HG03342 (cell line): ENCODE results near the gene YLPM1.

Experiments
- ATAC-seq: cut with Tn5 transposase; IDR thresholded peaks from one replicate; pipeline ENCODE4 v1.9.1; 2021; ENCODE audit warnings: mild to moderate bottlenecking, moderate library complexity; ENCODE audit not compliant: unreplicated experiment

YLPM1 gene

DNA sequence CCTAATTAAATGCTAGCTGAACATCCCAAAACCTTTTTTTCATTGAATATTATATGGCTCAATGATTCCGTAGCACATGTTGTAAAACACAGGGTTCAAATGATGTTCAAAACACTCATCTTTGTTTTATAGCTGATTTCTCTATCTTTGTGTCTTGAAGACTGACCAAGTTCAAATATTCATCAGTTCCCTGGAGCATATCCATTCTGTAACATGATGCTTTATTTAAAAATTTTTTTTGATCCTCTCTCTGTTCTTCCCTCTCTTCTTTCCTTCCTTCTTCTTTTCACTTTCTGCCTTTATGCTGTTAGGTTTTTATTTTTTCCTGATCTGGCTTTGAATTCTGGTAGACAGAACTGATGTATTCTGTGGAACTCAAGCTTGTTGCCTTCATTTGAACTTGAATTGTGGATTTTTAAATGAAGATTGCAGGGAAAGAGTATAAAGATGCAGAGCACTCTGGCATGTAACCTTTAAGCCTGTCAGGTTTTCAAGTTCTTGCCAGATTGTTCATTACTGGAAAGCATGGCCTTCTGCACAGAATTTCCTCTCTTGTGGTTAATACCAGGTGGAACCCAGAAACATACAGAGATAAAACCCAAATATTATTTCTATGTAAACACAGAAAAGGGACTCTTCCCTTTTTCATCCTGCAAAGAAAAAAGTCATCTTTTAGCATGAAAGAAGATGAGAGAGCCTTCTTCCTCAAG, 73.3 kb downstream of the YLPM1 start:
- ATAC-seq: no peak

DNA sequence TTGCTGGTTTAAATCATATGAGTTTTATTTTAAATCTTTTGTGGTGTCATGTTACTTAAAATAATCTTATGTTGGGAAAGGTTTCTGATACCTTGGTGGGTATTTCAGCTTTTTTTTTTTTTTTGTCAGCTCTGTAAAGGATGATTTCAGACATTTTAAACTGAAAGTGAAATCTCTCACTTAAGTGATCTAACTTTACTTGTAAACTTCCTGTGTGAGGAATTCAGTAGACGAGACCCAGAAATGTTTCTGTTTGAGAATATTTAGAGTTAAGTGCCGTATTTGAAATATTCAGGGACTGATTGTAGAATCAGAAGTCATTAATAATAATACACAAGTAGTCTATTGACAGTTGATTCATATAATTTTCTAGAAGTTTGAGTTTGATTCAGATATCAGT, 75.0 kb downstream of the YLPM1 start:
- no peak for ATAC-seq

DNA sequence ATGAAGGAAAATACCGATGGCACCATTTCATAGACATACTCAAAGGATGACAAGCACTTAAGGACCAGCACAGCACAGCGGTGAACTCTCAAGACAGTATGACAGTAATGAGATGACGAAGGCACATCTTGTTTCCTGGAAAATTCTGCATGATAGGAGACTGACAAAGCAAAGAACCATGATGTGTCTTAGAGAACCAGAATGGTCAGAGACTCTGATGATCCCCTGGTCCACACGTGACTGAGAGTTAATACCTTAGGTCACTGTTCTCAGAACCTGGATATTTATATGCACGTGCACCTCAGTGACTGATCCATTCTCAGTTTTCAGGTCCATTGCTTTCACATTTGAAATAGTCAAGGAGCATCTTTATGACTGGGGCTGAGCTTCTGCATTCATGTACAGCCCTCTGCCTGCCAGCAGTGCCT, 77.5 kb downstream of the YLPM1 start:
- peak; percentile 56 for ATAC-seq

DNA sequence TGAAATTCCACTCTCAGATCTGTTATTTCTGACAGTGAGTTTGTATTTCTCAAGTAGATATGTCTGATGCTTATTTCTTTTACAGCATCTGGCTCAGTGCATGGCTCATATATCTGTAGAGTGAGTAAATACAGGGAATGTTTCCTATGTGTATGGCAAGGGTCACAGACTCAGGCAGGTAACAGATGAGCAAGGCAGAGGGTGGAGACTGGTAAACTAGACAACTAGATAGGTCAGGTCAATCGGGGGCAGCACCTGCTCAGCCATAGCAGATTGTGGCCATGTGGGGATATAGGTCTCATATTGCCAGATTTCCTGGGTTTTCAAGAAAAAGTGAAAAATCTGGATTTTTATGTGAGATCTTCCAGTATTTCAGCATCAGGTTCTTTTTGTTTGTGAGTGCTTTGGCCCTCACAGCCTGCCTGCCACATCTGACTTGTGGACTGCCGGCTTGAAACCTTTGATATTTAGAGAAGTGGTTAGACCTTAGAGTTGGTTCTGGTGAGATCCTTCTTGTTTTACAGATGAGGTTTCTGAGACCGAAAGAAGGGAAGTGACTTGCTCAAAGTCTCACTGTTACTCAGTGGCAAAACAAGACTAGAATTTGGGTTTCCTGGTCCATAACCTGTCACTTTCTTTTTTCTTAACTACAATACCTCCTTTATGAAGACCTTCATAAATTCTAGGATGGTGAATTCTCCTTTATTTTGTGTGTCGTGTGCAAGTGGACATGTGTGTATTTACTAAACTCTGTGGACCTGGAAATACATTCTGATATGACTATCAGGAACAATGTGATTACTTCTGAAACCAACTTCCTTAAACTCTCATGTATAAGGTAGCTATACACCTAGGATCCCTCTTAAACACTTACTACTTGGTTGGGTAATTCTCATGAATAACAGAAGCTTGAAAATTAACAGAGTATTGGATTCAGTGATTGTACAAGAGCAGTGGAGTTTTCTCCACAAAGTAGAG, 78.4 kb downstream of the YLPM1 start:
- peak; percentile 73 for ATAC-seq

- ATAC-seq: no peak
Measured at GRCh38 chr14:74843653-74844052, 80.5 kb downstream of the YLPM1 start.

DNA sequence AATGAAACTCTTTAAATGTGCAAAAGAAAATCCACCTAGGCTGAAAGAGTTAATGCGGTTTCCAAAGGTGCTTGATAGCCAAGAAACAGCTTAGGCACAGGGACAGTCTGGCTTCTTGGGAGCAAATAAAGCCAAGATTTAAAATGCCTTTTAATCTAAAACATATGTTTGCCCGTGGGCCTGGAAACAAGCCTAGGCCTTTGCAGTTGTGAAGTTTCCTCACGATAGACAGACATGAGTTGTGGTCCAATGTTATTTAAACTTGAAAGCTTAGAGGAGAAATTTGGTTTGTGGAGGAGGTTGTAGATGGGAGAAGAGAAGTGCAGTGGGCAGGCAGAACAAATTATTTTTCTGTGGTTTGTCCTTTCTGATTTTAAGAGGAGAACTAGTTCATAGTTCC, 83.1 kb downstream of the YLPM1 start:
- ATAC-seq: no peak

GRCh38 chr14:74846968-74847665, 84.0 kb downstream of the YLPM1 start:
- no peak for ATAC-seq

DNA sequence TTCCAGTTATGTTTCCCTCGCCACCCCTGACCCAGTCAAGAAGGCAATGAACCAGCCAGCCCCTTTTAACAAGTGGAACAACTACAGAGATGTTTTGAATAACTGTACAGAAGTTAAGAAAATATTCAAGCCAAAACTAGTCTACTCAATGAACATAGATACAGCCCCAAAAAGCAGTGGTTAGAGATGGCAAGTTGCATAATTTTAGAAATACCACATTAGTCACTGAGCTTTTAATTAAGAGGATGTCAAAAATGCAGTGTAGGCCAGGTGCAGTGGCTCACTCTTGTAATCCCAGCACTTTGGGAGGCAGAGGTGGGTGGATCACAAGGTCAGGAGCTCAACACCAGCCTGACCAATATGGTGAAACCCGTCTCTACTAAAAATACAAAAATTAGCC, 85.7 kb downstream of the YLPM1 start:
- no peak for ATAC-seq

DNA sequence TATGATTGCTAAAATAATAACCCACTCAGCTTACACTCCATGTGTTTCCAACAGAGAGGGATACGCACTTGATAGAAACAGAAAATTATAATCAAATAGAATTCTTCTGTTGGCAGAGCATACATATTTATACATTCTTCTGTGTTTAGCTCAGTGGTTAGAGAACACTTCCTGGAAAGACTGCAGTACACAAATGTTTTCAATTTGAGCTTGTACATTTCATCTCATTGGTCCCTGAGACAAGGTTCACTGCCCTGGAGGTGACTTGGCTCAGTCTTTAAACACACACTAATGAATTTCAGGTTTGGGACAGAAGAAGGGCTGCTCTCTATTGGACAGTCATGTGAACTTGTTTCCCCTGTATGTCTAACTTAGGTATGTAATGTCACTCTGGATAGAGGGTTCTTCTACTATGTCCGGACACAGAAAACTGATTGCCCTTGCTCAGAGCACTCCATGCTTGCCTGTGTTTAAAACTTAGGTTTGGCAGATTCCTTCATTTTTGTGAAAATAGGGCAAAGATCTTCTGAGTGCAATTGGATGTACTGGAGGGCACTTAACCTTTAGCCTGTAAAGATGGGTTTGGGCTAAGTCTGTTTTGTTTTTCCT, 89.9 kb downstream of the YLPM1 start:
- ATAC-seq: no peak

GRCh38 chr14:74853581-74853980, 90.5 kb downstream of the YLPM1 start:
- ATAC-seq: no peak

- no peak for ATAC-seq
Measured at GRCh38 chr14:74855021-74855420, 91.9 kb downstream of the YLPM1 start.

DNA sequence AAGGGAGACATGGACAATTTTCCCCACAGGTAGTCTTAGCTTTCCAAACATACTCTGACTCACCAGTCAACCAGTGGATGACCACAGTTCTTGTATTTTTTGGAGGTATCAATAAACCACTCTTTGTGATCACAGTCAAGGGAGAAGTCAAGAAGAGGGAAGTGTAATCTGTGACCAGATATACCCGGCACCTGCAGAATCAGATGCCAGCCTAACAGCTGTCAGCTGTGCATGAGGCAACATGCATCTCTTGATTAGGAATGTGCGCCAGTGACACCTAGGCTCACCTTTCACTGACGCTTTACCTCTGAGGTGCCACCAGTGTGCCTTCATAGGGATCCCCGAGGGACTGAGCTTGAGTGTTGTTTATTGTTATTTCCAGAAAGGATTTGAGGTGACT, 92.8 kb downstream of the YLPM1 start:
- ATAC-seq: no peak

DNA sequence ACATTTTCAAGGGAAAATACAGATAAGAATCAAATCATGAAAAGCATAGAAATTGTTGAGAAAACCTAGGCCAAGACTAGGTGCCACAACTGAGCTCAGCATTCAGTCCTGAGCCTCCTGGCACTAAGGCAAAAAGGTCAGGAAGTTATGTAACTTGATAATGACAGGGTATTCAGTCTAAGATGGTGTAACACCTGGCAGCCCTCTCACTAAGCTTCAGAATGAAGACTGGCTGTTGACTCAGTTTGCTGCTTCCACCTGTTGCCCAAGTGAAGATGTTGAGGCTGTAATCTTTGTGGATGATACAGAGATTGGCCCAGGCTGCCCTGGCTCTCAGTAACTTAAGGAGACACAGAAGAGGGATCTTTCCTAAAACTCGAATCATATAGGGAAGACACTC, 93.2 kb downstream of the YLPM1 start:
- no peak for ATAC-seq

DNA sequence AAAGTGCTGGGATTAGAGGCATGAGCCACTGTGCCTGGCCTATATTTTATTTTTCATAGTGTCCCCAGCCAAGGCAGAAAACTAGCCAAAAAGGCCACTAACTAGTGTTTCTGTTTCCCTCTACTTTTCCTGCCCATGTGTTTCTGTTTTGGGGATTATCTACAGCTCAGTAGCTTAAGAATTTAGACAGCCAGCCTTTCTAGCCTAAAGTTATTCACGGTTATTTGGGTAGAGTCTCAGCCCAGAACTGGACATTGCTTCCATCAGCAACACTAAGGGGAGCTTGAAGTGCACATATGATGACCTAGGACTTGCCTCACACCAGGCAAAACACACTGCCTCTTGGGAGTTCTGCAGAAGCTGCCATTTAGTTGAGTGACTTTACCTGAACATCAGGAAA, 94.9 kb downstream of the YLPM1 start:
- no peak for ATAC-seq

DNA sequence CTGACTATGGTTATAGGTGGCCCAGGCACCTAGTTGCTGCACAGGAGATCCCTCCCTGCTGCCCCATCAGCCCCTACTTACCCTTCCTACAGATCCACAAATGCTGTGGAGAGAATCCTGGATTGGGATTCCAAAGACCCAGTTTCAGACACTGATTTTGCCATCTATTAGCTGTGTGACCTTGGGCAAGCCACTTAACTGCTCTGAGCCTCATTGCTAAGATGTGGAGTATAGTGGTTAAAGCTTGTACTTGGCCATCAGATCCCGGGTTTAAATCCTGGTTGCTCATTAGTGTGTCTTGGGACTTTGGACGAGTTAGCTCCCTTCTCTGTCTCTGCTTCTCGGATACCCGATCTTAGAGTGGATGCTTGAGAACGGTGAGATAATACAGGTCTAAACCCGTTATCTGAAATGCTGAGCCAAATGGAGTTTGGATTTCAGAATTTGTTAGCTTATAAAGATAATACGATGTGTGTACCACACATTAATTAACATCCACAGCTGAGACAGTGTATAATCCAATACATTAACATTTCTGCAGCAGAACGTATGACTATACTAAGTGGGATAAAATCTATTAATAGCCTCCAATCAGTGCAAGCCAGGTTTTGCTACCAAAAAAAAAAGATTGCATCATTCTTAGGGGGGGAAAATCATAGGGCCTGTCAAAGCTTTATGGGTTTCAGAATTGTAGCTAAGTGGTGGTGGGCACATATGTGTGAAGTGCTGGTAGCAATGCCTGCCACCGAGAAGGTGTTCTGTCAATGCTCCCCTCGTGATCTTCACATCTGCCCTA, 96.8 kb downstream of the YLPM1 start:
- ATAC-seq: no peak

- no peak for ATAC-seq
Measured at GRCh38 chr14:74860899-74861733, 98.0 kb downstream of the YLPM1 start.

- no peak for ATAC-seq
Measured at GRCh38 chr14:74861734-74862090, 98.6 kb downstream of the YLPM1 start.

DNA sequence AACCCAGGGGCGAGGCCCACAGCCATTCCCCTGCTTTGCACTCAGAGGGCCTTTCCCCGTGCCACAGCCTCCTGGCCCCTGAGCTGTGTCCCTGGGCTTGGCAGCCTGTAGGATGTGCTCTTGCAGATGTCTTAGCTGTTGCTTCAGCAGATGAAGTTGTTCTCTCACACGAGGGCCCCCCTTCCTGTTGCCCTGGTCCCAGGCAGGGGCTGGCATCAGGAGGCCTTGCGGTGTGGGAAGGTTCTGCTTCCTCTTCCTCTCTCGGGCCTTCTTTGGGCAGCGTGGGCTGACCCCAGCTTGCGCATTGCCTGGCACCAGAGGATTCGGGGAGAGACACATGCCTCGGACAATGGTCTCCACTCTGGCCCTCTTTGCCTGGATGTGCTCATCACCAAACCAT, 100.2 kb downstream of the YLPM1 start:
- no peak for ATAC-seq

DNA sequence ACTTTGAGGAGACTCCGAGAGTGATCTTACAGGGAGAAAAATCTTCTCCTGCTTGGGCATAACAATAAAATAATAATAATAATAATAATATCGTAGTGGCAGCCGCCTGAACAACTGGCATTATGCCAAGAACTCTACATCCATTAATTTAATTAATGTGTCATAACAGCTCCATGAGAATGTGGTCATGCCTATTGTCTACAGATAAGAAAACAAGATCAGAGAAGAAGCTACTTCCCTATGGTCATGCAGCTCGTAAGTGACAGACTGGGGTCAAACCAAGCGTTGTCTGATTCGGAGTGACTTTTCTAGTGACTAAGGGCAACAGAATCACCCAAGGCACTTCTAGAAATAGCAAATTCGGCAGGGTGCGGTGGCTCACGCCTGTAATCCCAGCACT, 101.1 kb downstream of the YLPM1 start:
- no peak for ATAC-seq
